ENCODE measurements around the gene KCNK2. TPM values are rescaled to one million over a fixed set of nuclear protein-coding genes. Genes with fewer than 3 reads are reported as not detected.

KCNK2 gene
- total RNA-seq, 1 experiment from 2014 or later = 1.1 TPM

- intact Hi-C loops (cut with micrococcal nuclease; ENCODE audit: unreplicated experiment) = no loop called here
- BruUV-seq (replicated peaks) = no TSS peak
- H3K36me3 Mint-ChIP-seq (ENCODE audit: insufficient read depth, unreplicated experiment) = no peaks in the 10 kb centered on the region
- H3K4me3 Mint-ChIP-seq (ENCODE audit: low read depth, unreplicated experiment) = no peak overlapping the region
- H3K27me3 Mint-ChIP-seq (ENCODE audit: unreplicated experiment) = no peaks in the 10 kb centered on the region
- no peaks in the 10 kb centered on the region for H3K9me3 Mint-ChIP-seq (ENCODE audit: low read depth, unreplicated experiment)
- TF ChIP-seq, protein P1, sequence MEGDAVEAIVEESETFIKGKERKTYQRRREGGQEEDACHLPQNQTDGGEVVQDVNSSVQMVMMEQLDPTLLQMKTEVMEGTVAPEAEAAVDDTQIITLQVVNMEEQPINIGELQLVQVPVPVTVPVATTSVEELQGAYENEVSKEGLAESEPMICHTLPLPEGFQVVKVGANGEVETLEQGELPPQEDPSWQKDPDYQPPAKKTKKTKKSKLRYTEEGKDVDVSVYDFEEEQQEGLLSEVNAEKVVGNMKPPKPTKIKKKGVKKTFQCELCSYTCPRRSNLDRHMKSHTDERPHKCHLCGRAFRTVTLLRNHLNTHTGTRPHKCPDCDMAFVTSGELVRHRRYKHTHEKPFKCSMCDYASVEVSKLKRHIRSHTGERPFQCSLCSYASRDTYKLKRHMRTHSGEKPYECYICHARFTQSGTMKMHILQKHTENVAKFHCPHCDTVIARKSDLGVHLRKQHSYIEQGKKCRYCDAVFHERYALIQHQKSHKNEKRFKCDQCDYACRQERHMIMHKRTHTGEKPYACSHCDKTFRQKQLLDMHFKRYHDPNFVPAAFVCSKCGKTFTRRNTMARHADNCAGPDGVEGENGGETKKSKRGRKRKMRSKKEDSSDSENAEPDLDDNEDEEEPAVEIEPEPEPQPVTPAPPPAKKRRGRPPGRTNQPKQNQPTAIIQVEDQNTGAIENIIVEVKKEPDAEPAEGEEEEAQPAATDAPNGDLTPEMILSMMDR (IDR thresholded peaks at IDR 0.05; ENCODE audit: unreplicated experiment) = no peak
- peaks cover 5% of the 10 kb centered on the region for H3K4me1 Mint-ChIP-seq (ENCODE audit: low read depth, unreplicated experiment)
- CTCF ChIA-PET = no interaction called here
- no peak for DNase-seq
- no peak overlapping the region for H3K27ac Mint-ChIP-seq (ENCODE audit: unreplicated experiment)
Observed at GRCh38 chr1:215128504-215128903, 46.0 kb downstream of the KCNK2 start.

DNA sequence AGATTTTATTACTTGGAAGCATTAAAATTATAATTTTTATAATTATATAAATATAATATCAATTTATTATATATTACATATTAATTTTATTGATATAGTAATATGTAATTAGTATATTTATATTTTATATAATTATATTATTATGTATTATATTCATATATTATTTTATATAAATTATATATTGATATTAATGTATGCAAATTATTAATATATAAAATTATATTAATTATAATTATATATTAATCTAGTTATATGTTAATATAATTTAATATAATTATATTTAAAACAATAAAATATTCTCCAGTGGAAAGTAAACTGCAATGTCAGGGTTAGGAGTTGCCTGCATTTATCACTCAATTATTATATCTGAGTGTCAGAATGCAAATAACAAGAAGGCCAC is 48.8 kb downstream of the KCNK2 start:
- CTCF ChIA-PET = no interaction called here
- intact Hi-C loops (cut with micrococcal nuclease; ENCODE audit: unreplicated experiment) = no loop called here

GRCh38 chr1:215132156-215132555 is 49.6 kb downstream of the KCNK2 start:
- DNase-seq = peak; percentile 18
- no TSS peak for BruUV-seq (replicated peaks)
- H3K27ac Mint-ChIP-seq (ENCODE audit: unreplicated experiment) = no peak overlapping the region
- H3K36me3 Mint-ChIP-seq (ENCODE audit: insufficient read depth, unreplicated experiment) = no peaks in the 10 kb centered on the region
- peaks cover 15% of the 10 kb centered on the region for H3K4me1 Mint-ChIP-seq (ENCODE audit: low read depth, unreplicated experiment)
- no peaks in the 10 kb centered on the region for H3K27me3 Mint-ChIP-seq (ENCODE audit: unreplicated experiment)
- H3K4me3 Mint-ChIP-seq (ENCODE audit: low read depth, unreplicated experiment) = no peak overlapping the region
- TF ChIP-seq, protein P1 (IDR thresholded peaks at IDR 0.05; ENCODE audit: unreplicated experiment) = no peak
- H3K9me3 Mint-ChIP-seq (ENCODE audit: low read depth, unreplicated experiment) = no peaks in the 10 kb centered on the region
- CTCF ChIA-PET = interaction anchor here (0.6 kb wide), 1 partner anchor 196 kb away, joined by 4 read pairs; no protein-coding TSS in a partner anchor
- intact Hi-C loops (cut with micrococcal nuclease; ENCODE audit: unreplicated experiment) = loop anchor here (2.0 kb wide), 1 partner anchor 17 kb away; no protein-coding TSS in a partner anchor

More for the DNA sequence above, 48.8 kb downstream of the KCNK2 start:
- Mint-ChIP-seq H3K4me1 (ENCODE audit: low read depth, unreplicated experiment) (peaks cover 15% of the 10 kb centered on the region), H3K4me3 (ENCODE audit: low read depth, unreplicated experiment) (no peak overlapping the region), H3K27me3 (ENCODE audit: unreplicated experiment) (no peaks in the 10 kb centered on the region), H3K36me3 (ENCODE audit: insufficient read depth, unreplicated experiment) (no peaks in the 10 kb centered on the region), H3K9me3 (ENCODE audit: low read depth, unreplicated experiment) (no peaks in the 10 kb centered on the region), H3K27ac (ENCODE audit: unreplicated experiment) (no peak overlapping the region)
- no peak for DNase-seq
- TF ChIP-seq, protein P1 (IDR thresholded peaks at IDR 0.05; ENCODE audit: unreplicated experiment) = no peak
- no TSS peak for BruUV-seq (replicated peaks)

DNA sequence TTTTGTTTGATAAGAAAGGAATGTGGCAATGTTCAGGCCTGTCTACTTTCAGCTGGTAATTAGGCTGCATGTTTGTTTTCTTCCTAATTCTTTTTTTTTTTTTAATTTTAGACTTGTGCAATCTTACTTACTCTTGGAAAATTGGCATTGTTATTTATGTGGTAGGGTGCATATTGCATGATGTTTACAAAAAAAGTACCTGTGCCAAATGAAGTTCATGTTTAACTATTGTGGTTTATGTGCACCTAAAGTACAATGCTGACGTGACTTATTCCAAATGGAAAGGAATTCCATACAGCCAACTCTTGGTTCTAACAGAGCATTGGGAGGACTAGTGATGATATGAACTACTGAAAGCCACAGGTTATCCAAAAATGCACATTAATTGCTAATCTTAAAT is 51.0 kb downstream of the KCNK2 start:
- H3K27me3 Mint-ChIP-seq (ENCODE audit: unreplicated experiment) = no peaks in the 10 kb centered on the region
- no peak for DNase-seq
- intact Hi-C loops (cut with micrococcal nuclease; ENCODE audit: unreplicated experiment) = loop anchor here (2.0 kb wide), 1 partner anchor 19 kb away; no protein-coding TSS in a partner anchor
- TF ChIP-seq, protein P1 (IDR thresholded peaks at IDR 0.05; ENCODE audit: unreplicated experiment) = no peak
- H3K27ac Mint-ChIP-seq (ENCODE audit: unreplicated experiment) = peak overlapping the region; percentile 58
- CTCF ChIA-PET = interaction anchor here (0.7 kb wide), 1 partner anchor 325 kb away, joined by 3 read pairs; no protein-coding TSS in a partner anchor
- no TSS peak for BruUV-seq (replicated peaks)
- H3K9me3 Mint-ChIP-seq (ENCODE audit: low read depth, unreplicated experiment) = no peaks in the 10 kb centered on the region
- peaks cover 15% of the 10 kb centered on the region for H3K4me1 Mint-ChIP-seq (ENCODE audit: low read depth, unreplicated experiment)
- H3K36me3 Mint-ChIP-seq (ENCODE audit: insufficient read depth, unreplicated experiment) = no peaks in the 10 kb centered on the region
- no peak overlapping the region for H3K4me3 Mint-ChIP-seq (ENCODE audit: low read depth, unreplicated experiment)

Measured in Calu3 (cell line).